ENCODE measurements around the gene NINL. TPM values are rescaled to one million over a fixed set of nuclear protein-coding genes. Genes with fewer than 3 reads are reported as not detected.
"Not testable (repeated sequence)": the region's sequence is repeated elsewhere in the genome, so short reads cannot be mapped to it uniquely, and the experiment has no call there.

The NINL gene
- total RNA-seq, 1 donor from 2014 or later: 95.5 TPM

DNA sequence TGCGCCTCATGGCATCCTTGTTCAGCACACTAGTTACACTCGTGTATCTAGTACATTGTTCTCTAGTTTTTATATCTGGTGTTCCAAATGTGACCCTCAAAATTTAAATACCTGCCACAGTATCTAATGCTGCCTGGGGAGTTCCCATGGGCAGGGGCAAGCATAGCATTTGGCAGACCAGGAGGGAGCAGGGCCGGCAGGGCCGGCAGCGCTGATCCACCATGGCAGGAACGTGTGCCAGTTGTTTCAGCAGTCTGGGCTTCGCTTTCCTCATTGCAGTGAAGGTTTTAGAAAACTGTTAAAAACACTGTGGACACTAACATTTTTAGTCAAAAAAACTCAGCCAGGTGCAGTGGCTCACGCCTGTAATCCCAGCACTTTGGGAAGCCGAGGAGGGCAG lies 19.3 kb upstream of the NINL start:
- no peaks in the 10 kb centered on the region for H3K4me1 Mint-ChIP-seq (ENCODE audit: unreplicated experiment)
- no peaks in the 10 kb centered on the region for H3K9me3 Mint-ChIP-seq (ENCODE audit: unreplicated experiment)
- DNase-seq (ENCODE audit: low spot score): no peak
- H3K36me3 Mint-ChIP-seq (ENCODE audit: low read depth, unreplicated experiment): peaks cover 4% of the 10 kb centered on the region
- H3K4me3 Mint-ChIP-seq (ENCODE audit: unreplicated experiment): no peak overlapping the region
- peaks cover 3% of the 10 kb centered on the region for H3K27me3 Mint-ChIP-seq (ENCODE audit: unreplicated experiment)
- H3K27ac Mint-ChIP-seq (ENCODE audit: unreplicated experiment): no peak overlapping the region
- TF ChIP-seq, protein P1, sequence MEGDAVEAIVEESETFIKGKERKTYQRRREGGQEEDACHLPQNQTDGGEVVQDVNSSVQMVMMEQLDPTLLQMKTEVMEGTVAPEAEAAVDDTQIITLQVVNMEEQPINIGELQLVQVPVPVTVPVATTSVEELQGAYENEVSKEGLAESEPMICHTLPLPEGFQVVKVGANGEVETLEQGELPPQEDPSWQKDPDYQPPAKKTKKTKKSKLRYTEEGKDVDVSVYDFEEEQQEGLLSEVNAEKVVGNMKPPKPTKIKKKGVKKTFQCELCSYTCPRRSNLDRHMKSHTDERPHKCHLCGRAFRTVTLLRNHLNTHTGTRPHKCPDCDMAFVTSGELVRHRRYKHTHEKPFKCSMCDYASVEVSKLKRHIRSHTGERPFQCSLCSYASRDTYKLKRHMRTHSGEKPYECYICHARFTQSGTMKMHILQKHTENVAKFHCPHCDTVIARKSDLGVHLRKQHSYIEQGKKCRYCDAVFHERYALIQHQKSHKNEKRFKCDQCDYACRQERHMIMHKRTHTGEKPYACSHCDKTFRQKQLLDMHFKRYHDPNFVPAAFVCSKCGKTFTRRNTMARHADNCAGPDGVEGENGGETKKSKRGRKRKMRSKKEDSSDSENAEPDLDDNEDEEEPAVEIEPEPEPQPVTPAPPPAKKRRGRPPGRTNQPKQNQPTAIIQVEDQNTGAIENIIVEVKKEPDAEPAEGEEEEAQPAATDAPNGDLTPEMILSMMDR (IDR thresholded peaks at IDR 0.05; ENCODE audit: unreplicated experiment): no peak

DNA sequence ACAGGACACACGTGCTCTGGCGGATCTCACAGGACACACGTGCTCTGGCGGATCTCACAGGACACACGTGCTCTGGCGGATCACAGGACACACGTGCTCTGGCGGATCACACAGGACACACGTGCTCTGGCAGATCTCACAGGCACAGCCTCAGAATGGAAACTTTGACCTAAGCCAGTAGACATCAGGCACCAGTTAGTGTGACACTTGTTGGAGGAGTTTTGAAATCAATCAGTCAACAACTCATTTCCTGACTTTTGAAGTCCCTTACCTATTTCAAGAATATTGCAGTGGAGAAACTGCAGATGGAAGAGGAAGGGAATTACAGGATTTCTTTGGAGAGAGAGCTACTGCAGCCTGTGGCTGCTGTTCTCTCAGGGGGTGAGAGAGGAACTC lies 17.6 kb upstream of the NINL start:
- not testable (repeated sequence) for H3K27me3 Mint-ChIP-seq (ENCODE audit: unreplicated experiment); H3K27ac Mint-ChIP-seq (ENCODE audit: unreplicated experiment)

DNA sequence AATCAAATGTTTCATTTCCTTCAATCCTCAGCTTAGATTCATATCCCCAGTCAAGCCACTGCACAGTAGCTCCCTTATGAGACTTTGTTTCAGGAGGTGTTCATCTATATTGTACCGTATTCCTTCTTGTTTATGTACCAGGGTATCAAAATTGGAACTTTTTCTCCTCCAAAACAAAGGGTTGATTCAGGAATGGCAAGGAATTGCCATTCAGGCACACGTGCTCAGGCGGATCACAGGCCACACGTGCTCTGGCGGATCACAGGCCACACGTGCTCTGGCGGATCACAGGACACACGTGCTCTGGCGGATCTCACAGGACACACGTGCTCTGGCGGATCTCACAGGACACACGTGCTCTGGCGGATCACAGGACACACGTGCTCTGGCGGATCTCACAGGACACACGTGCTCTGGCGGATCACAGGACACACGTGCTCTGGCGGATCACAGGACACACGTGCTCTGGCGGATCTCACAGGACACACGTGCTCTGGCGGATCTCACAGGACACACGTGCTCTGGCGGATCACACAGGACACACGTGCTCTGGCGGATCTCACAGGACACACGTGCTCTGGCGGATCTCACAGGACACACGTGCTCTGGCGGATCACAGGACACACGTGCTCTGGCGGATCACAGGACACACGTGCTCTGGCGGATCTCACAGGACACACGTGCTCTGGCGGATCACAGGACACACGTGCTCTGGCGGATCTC lies 17.0 kb upstream of the NINL start:
- H3K4me1 Mint-ChIP-seq (ENCODE audit: unreplicated experiment); H3K4me3 Mint-ChIP-seq (ENCODE audit: unreplicated experiment); H3K27ac Mint-ChIP-seq (ENCODE audit: unreplicated experiment); DNase-seq (ENCODE audit: low spot score); H3K9me3 Mint-ChIP-seq (ENCODE audit: unreplicated experiment); H3K27me3 Mint-ChIP-seq (ENCODE audit: unreplicated experiment); H3K36me3 Mint-ChIP-seq (ENCODE audit: low read depth, unreplicated experiment): not testable (repeated sequence)

More for the DNA sequence above, 17.6 kb upstream of the NINL start:
- not testable (repeated sequence) for H3K9me3 Mint-ChIP-seq (ENCODE audit: unreplicated experiment); H3K36me3 Mint-ChIP-seq (ENCODE audit: low read depth, unreplicated experiment); H3K4me1 Mint-ChIP-seq (ENCODE audit: unreplicated experiment); H3K4me3 Mint-ChIP-seq (ENCODE audit: unreplicated experiment); DNase-seq (ENCODE audit: low spot score)

DNA sequence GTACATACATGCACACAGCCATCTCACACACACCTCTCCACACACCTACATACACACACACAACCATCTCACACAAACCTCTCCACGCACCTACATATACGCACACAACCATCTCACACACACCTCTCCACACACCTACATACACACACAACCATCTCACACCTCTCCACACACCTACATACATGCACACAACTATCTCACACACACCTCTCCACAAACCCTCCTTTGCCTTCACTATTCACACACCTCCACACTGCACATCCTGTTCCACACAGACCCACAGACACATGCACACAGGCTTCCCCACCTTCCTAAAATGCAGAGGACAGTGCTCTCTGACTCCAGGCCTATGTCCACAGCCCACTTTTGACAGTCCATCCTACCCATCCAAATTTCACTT lies 16.3 kb upstream of the NINL start:
- Mint-ChIP-seq H3K4me1 (ENCODE audit: unreplicated experiment) (no peaks in the 10 kb centered on the region), H3K27ac (ENCODE audit: unreplicated experiment) (no peak overlapping the region), H3K36me3 (ENCODE audit: low read depth, unreplicated experiment) (peaks cover 4% of the 10 kb centered on the region), H3K27me3 (ENCODE audit: unreplicated experiment) (peaks cover 3% of the 10 kb centered on the region), H3K4me3 (ENCODE audit: unreplicated experiment) (no peak overlapping the region), H3K9me3 (ENCODE audit: unreplicated experiment) (no peaks in the 10 kb centered on the region)
- no peak for DNase-seq (ENCODE audit: low spot score)
- TF ChIP-seq, protein P1 (IDR thresholded peaks at IDR 0.05; ENCODE audit: unreplicated experiment): no peak

DNA sequence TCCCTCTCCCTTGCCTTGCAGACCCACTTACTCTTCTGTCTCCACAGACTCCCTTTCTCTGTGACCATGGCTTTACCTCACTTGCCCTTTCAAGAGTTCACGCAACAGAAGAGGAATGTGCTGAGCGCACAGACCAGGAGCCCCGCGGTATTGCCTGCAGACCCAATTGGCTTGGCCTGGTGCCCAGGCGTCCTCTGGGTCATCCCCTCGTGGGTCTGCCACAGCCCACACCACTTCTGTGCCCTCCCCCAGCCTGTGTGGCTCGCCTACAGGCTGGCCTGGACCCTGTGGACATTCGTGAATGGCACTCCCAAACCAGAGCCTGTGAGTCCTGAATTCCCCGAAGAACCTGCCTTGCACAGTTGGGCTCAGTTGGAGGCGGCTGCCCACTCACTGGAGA lies 15.3 kb upstream of the NINL start:
- H3K27ac Mint-ChIP-seq (ENCODE audit: unreplicated experiment): no peak overlapping the region
- no peaks in the 10 kb centered on the region for H3K4me1 Mint-ChIP-seq (ENCODE audit: unreplicated experiment)
- TF ChIP-seq, protein P1 (IDR thresholded peaks at IDR 0.05; ENCODE audit: unreplicated experiment): no peak
- DNase-seq (ENCODE audit: low spot score): no peak
- peaks cover 3% of the 10 kb centered on the region for H3K27me3 Mint-ChIP-seq (ENCODE audit: unreplicated experiment)
- H3K36me3 Mint-ChIP-seq (ENCODE audit: low read depth, unreplicated experiment): peaks cover 4% of the 10 kb centered on the region
- no peak overlapping the region for H3K4me3 Mint-ChIP-seq (ENCODE audit: unreplicated experiment)
- H3K9me3 Mint-ChIP-seq (ENCODE audit: unreplicated experiment): no peaks in the 10 kb centered on the region

DNA sequence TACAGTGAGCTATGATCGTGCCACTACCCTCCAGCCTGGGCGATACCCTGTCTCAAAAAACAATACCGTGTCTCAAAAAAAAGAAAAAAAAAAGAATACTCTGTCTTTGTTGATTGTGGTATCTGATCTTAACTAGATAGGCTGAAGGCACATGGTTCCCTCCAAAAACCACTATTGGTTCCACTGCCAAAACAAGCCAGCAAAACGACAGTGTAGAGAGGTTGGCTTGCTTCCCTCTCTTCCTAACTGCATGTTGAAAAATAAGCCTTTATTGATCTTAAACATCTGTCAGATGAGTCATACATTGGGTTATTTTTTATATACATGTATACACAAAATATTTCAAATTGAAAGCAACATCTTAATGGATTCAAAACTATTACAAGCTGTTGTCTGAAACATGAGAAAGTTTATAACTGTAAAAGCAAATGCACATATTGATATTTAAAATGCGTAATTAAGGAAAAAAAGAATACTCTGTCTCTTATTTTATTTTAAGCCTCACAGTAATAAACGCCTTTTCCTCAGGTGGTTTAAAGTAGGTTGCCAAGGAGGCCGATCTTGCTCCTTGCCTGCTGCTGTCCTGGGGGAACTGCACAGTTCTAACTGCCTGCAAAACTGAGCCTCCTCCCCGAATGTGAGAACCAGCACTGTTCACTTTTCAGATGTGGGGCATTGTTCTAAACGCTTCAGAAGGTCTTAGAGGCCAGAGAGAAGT lies 7.0 kb upstream of the NINL start:
- Mint-ChIP-seq H3K9me3 (ENCODE audit: unreplicated experiment) (no peaks in the 10 kb centered on the region), H3K27me3 (ENCODE audit: unreplicated experiment) (peaks cover 6% of the 10 kb centered on the region), H3K4me1 (ENCODE audit: unreplicated experiment) (peaks cover 10% of the 10 kb centered on the region), H3K27ac (ENCODE audit: unreplicated experiment) (peak overlapping the region; percentile 26), H3K36me3 (ENCODE audit: low read depth, unreplicated experiment) (no peaks in the 10 kb centered on the region), H3K4me3 (ENCODE audit: unreplicated experiment) (no peak overlapping the region)
- DNase-seq (ENCODE audit: low spot score): no peak
- TF ChIP-seq, protein P1 (IDR thresholded peaks at IDR 0.05; ENCODE audit: unreplicated experiment): no peak

DNA sequence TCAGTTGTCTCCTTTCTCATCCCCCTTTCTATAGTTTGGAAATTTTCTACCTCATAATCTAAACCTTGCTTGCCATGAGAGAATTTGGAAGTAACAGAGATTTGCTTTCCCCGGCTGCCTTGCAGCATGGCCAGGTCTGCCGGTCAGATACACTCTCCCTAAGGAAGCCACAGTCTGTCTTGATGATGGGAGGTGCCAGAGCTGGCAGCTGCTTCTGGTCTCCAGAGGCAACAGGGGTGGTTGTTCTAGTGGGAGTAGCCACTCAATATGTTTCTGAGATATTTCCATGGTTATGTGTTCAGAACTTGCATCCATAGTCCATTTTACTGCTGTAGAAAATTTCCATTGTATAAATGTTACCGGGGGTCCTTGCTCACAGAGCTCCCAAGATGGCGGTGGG lies 5.4 kb upstream of the NINL start:
- H3K27ac Mint-ChIP-seq (ENCODE audit: unreplicated experiment); H3K9me3 Mint-ChIP-seq (ENCODE audit: unreplicated experiment); H3K4me3 Mint-ChIP-seq (ENCODE audit: unreplicated experiment); DNase-seq (ENCODE audit: low spot score); H3K4me1 Mint-ChIP-seq (ENCODE audit: unreplicated experiment); H3K36me3 Mint-ChIP-seq (ENCODE audit: low read depth, unreplicated experiment); H3K27me3 Mint-ChIP-seq (ENCODE audit: unreplicated experiment): not testable (repeated sequence)

Data from endothelial cell (in vitro differentiated cells).